A673 (cell line): ENCODE data around the gene SPATA16. TPM values are rescaled to one million over a fixed set of nuclear protein-coding genes. Genes with fewer than 3 reads are reported as not detected.

Experiments
- BruUV-seq: library from RNA; stranded (reverse); fragments of 400-500 nt; replicated peaks from 2 replicates; lab custom pipeline; 2021; lab: Mats Ljungman, UMichigan
- CTCF ChIA-PET: fragments of 300-600 bp; sonication (Branson Sonifier 250); formaldehyde crosslinking; loops from one replicate; lab custom pipeline; 2022; ENCODE audit warnings: antibody characterized with exemption; lab: Charles Lee
- POLR2A ChIA-PET: fragments of 300-600 bp; sonication (Branson Sonifier 250); formaldehyde crosslinking; loops from one replicate; lab custom pipeline; 2022; ENCODE audit warnings: antibody characterized with exemption; ENCODE audit not compliant: low non-redundant PET; lab: Charles Lee
- DNase-seq: peaks from one replicate; pipeline ENCODE4 v3.0.0-alpha.2; 2015; ENCODE audit warnings: low spot score
- H3K27ac ChIP-seq: fragments of 200-600 bp; sonication (generic); 2 replicates; pipeline ENCODE4 v1.5.1; 2016; ENCODE audit warnings: mixed run types, low read depth, mild to moderate bottlenecking, mixed read lengths, antibody characterized with exemption, low read length; ENCODE audit not compliant: poor library complexity, severe bottlenecking
- H3K27me3 ChIP-seq: fragments of 200-600 bp; sonication (generic); replicated peaks from 2 replicates; pipeline ENCODE4 v1.6.1; 2017; ENCODE audit warnings: mixed run types, low read depth, mild to moderate bottlenecking, mixed read lengths, antibody characterized with exemption, low read length; ENCODE audit not compliant: insufficient read depth, poor library complexity
- H3K36me3 ChIP-seq: fragments of 200-600 bp; sonication (generic); 2 replicates; pipeline ENCODE4 v1.6.1; 2016; ENCODE audit warnings: mixed run types, mild to moderate bottlenecking, mixed read lengths, antibody characterized with exemption, low read length; ENCODE audit not compliant: insufficient read depth, poor library complexity, severe bottlenecking
- H3K4me1 ChIP-seq: fragments of 200-600 bp; sonication (generic); 2 replicates; pipeline ENCODE4 v1.6.1; 2017; ENCODE audit warnings: mixed run types, mild to moderate bottlenecking, mixed read lengths, antibody characterized with exemption, low read length; ENCODE audit not compliant: insufficient read depth, poor library complexity, severe bottlenecking
- H3K4me3 ChIP-seq: fragments of 200-600 bp; sonication (generic); 2 replicates; pipeline ENCODE4 v1.5.1; 2016; ENCODE audit warnings: low read depth, mixed run types, mild to moderate bottlenecking, mixed read lengths, low read length; ENCODE audit not compliant: poor library complexity, severe bottlenecking
- H3K9me3 ChIP-seq: fragments of 200-600 bp; sonication (generic); 2 replicates; pipeline ENCODE4 v1.6.1; 2016; ENCODE audit warnings: mixed run types, low read depth, mild to moderate bottlenecking, mixed read lengths, antibody characterized with exemption, low read length; ENCODE audit not compliant: poor library complexity, severe bottlenecking
- CTCF ChIP-seq: fragments of 300-800, 200-600 bp; sonication (generic); conservative IDR thresholded peaks from 2 replicates; pipeline ENCODE4 v1.5.1; 2017; ENCODE audit warnings: low read depth, mild to moderate bottlenecking, antibody characterized with exemption, low read length, moderate library complexity, mixed read lengths
- EZH2 ChIP-seq: fragments of 200-600 bp; sonication (generic); IDR thresholded peaks from 2 replicates; pipeline ENCODE4 v1.6.1; 2017; ENCODE audit warnings: borderline replicate concordance, low read depth, mild to moderate bottlenecking, mixed read lengths, antibody characterized with exemption, low read length; ENCODE audit not compliant: poor library complexity, severe bottlenecking
- intact Hi-C: fragments of 100-400 bp; cut with micrococcal nuclease; formaldehyde crosslinking; loops from one replicate; pipeline ENCODE4 v1.10.0; 2022; ENCODE audit not compliant: unreplicated experiment
- total RNA-seq: library from RNA; stranded (reverse); gene quantifications from 2 replicates; pipeline ENCODE4 v1.2.3, GENCODE V29; 2021

Gene SPATA16
- total RNA-seq, 1 experiment from 2014 or later = not detected

- peaks cover 9% of the 10 kb centered on the region for H3K4me1 ChIP-seq
- no peak for TF ChIP-seq CTCF
- no peak for TF ChIP-seq EZH2
- CTCF ChIA-PET = no interaction called here
- no peak for DNase-seq
- POLR2A ChIA-PET = interaction anchor here (0.5 kb wide), 1 partner anchor 910 kb away, joined by 3 read pairs; no protein-coding TSS in a partner anchor
- no peaks in the 10 kb centered on the region for H3K36me3 ChIP-seq
- BruUV-seq = TSS peak; percentile 80
- intact Hi-C loops = no loop called here
- H3K27ac ChIP-seq = peak overlapping the region; percentile 63
- H3K27me3 ChIP-seq = no peaks in the 10 kb centered on the region
- no peaks in the 10 kb centered on the region for H3K9me3 ChIP-seq
- no peak overlapping the region for H3K4me3 ChIP-seq
These were observed 112.7 kb downstream of the SPATA16 start for GRCh38 chr3:173028351-173028750.

- TSS peak; percentile 96 for BruUV-seq
These were observed 113.6 kb downstream of the SPATA16 start for GRCh38 chr3:173027429-173027828.

GRCh38 chr3:173025941-173026340 is 115.1 kb downstream of the SPATA16 start:
- no TSS peak for BruUV-seq
- ChIA-PET POLR2A (no interaction called here), CTCF (no interaction called here)
- Histone ChIP-seq H3K27ac (no peak overlapping the region), H3K4me1 (peaks cover 9% of the 10 kb centered on the region), H3K36me3 (no peaks in the 10 kb centered on the region), H3K27me3 (no peaks in the 10 kb centered on the region), H3K4me3 (no peak overlapping the region), H3K9me3 (no peaks in the 10 kb centered on the region)
- intact Hi-C loops = no loop called here
- no peak for DNase-seq
- TF ChIP-seq CTCF = no peak
- no peak for TF ChIP-seq EZH2

More at GRCh38 chr3:173027429-173027828, 113.6 kb downstream of the SPATA16 start:
- H3K27me3 ChIP-seq = no peaks in the 10 kb centered on the region
- H3K27ac ChIP-seq = peak overlapping the region; percentile 69
- no peak for DNase-seq
- no peaks in the 10 kb centered on the region for H3K9me3 ChIP-seq
- TF ChIP-seq EZH2 = no peak
- no peak for TF ChIP-seq CTCF
- H3K36me3 ChIP-seq = no peaks in the 10 kb centered on the region
- ChIA-PET POLR2A (interaction anchor here (0.7 kb wide), 1 partner anchor 223 kb away, joined by 8 read pairs; no protein-coding TSS in a partner anchor), CTCF (interaction anchor here (0.9 kb wide), 1 partner anchor 12 kb away, joined by 3 read pairs; no protein-coding TSS in a partner anchor)
- H3K4me3 ChIP-seq = no peak overlapping the region
- intact Hi-C loops = no loop called here
- H3K4me1 ChIP-seq = peaks cover 9% of the 10 kb centered on the region
